Measurements from ENCODE around the gene GALNT9. TPM values are rescaled to one million over a fixed set of nuclear protein-coding genes. Genes with fewer than 3 reads are reported as not detected.

Gene GALNT9
- total and polyA plus RNA-seq, 2 experiments from 2014 or later: 0.33 to 1.4 TPM

GRCh38 chr12:132186208-132186856, 143.1 kb downstream of the GALNT9 start:
- Histone ChIP-seq H3K79me2 (ENCODE audit: insufficient read depth) (no peaks in the 10 kb centered on the region), H3K9ac (no peak overlapping the region), H3K27me3 (replicated peaks; ENCODE audit: insufficient read depth) (peaks cover 25% of the 10 kb centered on the region), H3K4me2 (ENCODE audit: unreplicated experiment) (no peak overlapping the region), H4K20me1 (ENCODE audit: insufficient read depth) (no peaks in the 10 kb centered on the region), H2AFZ (no peak overlapping the region), H3K36me3 (ENCODE audit: low read depth) (no peaks in the 10 kb centered on the region), H3K27ac (no peak overlapping the region), H3K4me1 (ENCODE audit: insufficient read depth) (no peaks in the 10 kb centered on the region), H3K9me2 (ENCODE audit: insufficient read depth) (no peaks in the 10 kb centered on the region), H3K4me3 (no peak overlapping the region), H3K9me3 (ENCODE audit: low read depth) (no peaks in the 10 kb centered on the region), H3F3A (ENCODE audit: insufficient read depth) (no peaks in the 10 kb centered on the region)
- TF ChIP-seq EZH2 (IDR thresholded peaks at IDR 0.05; ENCODE audit: insufficient read depth, poor library complexity, severe bottlenecking) (no peak), EZH2phosphoT487 (IDR thresholded peaks at IDR 0.05; ENCODE audit: insufficient read depth, low read depth) (no peak)
- DNase-seq: no peak
- 49 to 50% methylated on average over 23 to 24 of the region's 24 CpGs for WGBS, 2 experiments (ENCODE audit: low coverage in 1 of 2, low lambda C conversion rate in 2 of 2, missing lambda C conversion rate in 2 of 2)
- in situ Hi-C loops (cut with MboI): no loop called here

GRCh38 chr12:132185705-132186104, 143.7 kb downstream of the GALNT9 start:
- in situ Hi-C loops (cut with MboI): no loop called here
- H3K4me2 ChIP-seq (ENCODE audit: unreplicated experiment): no peak overlapping the region
- no peaks in the 10 kb centered on the region for H4K20me1 ChIP-seq (ENCODE audit: insufficient read depth)
- no peak overlapping the region for H3K9ac ChIP-seq
- H3K27me3 ChIP-seq (replicated peaks; ENCODE audit: insufficient read depth): peaks cover 25% of the 10 kb centered on the region
- H2AFZ ChIP-seq: no peak overlapping the region
- H3K4me1 ChIP-seq (ENCODE audit: insufficient read depth): no peaks in the 10 kb centered on the region
- H3K79me2 ChIP-seq (ENCODE audit: insufficient read depth): no peaks in the 10 kb centered on the region
- H3F3A ChIP-seq (ENCODE audit: insufficient read depth): no peaks in the 10 kb centered on the region
- WGBS, 2 experiments (ENCODE audit: low coverage in 1 of 2, low lambda C conversion rate in 2 of 2, missing lambda C conversion rate in 2 of 2): 69 to 73% methylated on average over 16 of the region's 16 CpGs
- no peaks in the 10 kb centered on the region for H3K9me3 ChIP-seq (ENCODE audit: low read depth)
- H3K9me2 ChIP-seq (ENCODE audit: insufficient read depth): no peaks in the 10 kb centered on the region
- DNase-seq: no peak
- H3K27ac ChIP-seq: no peak overlapping the region
- H3K4me3 ChIP-seq: no peak overlapping the region
- H3K36me3 ChIP-seq (ENCODE audit: low read depth): no peaks in the 10 kb centered on the region
- TF ChIP-seq EZH2phosphoT487 (IDR thresholded peaks at IDR 0.05; ENCODE audit: insufficient read depth, low read depth) (no peak), EZH2 (IDR thresholded peaks at IDR 0.05; ENCODE audit: insufficient read depth, poor library complexity, severe bottlenecking) (no peak)

GRCh38 chr12:132182711-132183365, 146.6 kb downstream of the GALNT9 start:
- no peaks in the 10 kb centered on the region for H3K79me2 ChIP-seq (ENCODE audit: insufficient read depth)
- in situ Hi-C loops (cut with MboI): no loop called here
- H3K4me3 ChIP-seq: no peak overlapping the region
- no peaks in the 10 kb centered on the region for H3F3A ChIP-seq (ENCODE audit: insufficient read depth)
- no peak overlapping the region for H3K4me2 ChIP-seq (ENCODE audit: unreplicated experiment)
- 73 to 74% methylated on average over 10 of the region's 10 CpGs for WGBS, 2 experiments (ENCODE audit: low coverage in 1 of 2, low lambda C conversion rate in 2 of 2, missing lambda C conversion rate in 2 of 2)
- no peak overlapping the region for H3K27ac ChIP-seq
- H3K9me3 ChIP-seq (ENCODE audit: low read depth): no peaks in the 10 kb centered on the region
- H4K20me1 ChIP-seq (ENCODE audit: insufficient read depth): no peaks in the 10 kb centered on the region
- no peaks in the 10 kb centered on the region for H3K36me3 ChIP-seq (ENCODE audit: low read depth)
- no peak for DNase-seq
- no peaks in the 10 kb centered on the region for H3K9me2 ChIP-seq (ENCODE audit: insufficient read depth)
- peaks cover 27% of the 10 kb centered on the region for H3K27me3 ChIP-seq (replicated peaks; ENCODE audit: insufficient read depth)
- no peak for TF ChIP-seq EZH2phosphoT487 (IDR thresholded peaks at IDR 0.05; ENCODE audit: insufficient read depth, low read depth)
- no peak overlapping the region for H2AFZ ChIP-seq
- H3K4me1 ChIP-seq (ENCODE audit: insufficient read depth): no peaks in the 10 kb centered on the region
- no peak overlapping the region for H3K9ac ChIP-seq

DNA sequence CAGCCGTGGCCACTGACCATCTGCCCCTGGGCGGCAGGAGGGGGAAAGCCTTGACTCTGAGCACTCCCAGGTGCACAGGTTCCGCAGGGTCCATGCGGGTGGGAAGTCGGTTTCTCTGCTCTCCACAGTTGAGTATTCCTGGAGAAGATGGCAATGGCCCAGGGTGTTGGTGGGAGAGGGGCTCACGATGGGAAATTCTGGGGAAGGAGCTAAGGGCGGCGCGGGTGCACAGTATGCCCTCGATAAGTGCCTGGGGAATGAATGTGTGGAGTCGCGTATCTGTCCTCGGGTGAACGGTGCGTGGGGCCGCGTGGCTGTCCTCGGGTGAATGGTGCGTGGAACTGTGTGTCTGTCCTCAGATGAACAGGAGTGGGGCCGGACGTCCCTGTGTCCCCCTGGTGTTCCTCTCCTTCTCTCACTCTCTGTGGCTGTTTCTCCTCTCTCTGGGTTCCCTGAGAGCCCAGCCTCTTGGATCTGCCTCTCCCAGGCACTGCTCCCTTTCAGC, 147.1 kb downstream of the GALNT9 start:
- Histone ChIP-seq H3K4me1 (ENCODE audit: insufficient read depth) (no peaks in the 10 kb centered on the region), H3K4me3 (no peak overlapping the region), H3K36me3 (ENCODE audit: low read depth) (no peaks in the 10 kb centered on the region), H3K9ac (no peak overlapping the region), H3K9me2 (ENCODE audit: insufficient read depth) (no peaks in the 10 kb centered on the region), H3K4me2 (ENCODE audit: unreplicated experiment) (no peak overlapping the region), H3F3A (ENCODE audit: insufficient read depth) (no peaks in the 10 kb centered on the region), H3K27ac (no peak overlapping the region), H3K27me3 (replicated peaks; ENCODE audit: insufficient read depth) (peaks cover 33% of the 10 kb centered on the region), H3K79me2 (ENCODE audit: insufficient read depth) (no peaks in the 10 kb centered on the region), H2AFZ (no peak overlapping the region), H4K20me1 (ENCODE audit: insufficient read depth) (no peaks in the 10 kb centered on the region), H3K9me3 (ENCODE audit: low read depth) (no peaks in the 10 kb centered on the region)
- in situ Hi-C loops (cut with MboI): no loop called here
- DNase-seq: no peak
- TF ChIP-seq EZH2phosphoT487 (IDR thresholded peaks at IDR 0.05; ENCODE audit: insufficient read depth, low read depth) (no peak), EZH2 (IDR thresholded peaks at IDR 0.05; ENCODE audit: insufficient read depth, poor library complexity, severe bottlenecking) (no peak)
- WGBS, 2 experiments (ENCODE audit: low coverage in 1 of 2, low lambda C conversion rate in 2 of 2, missing lambda C conversion rate in 2 of 2): 81 to 86% methylated on average over 19 to 21 of the region's 21 CpGs
